Sigmoid colon (tissue), 4 donors: ENCODE results near the gene MIB1.

ENCODE experiments used
- EP300 ChIP-seq, 4 donors: sonication (generic); formaldehyde crosslinking; IDR thresholded peaks; one replicate each; pipeline ENCODE4 v1.6.1; 2017; ENCODE audit warnings: antibody characterized with exemption in 4 of 4
- POLR2AphosphoS5 ChIP-seq, 4 donors: sonication (generic); formaldehyde crosslinking; IDR thresholded peaks; one replicate each; pipeline ENCODE4 v1.6.1; 2017; ENCODE audit warnings: antibody characterized with exemption in 4 of 4

DNA sequence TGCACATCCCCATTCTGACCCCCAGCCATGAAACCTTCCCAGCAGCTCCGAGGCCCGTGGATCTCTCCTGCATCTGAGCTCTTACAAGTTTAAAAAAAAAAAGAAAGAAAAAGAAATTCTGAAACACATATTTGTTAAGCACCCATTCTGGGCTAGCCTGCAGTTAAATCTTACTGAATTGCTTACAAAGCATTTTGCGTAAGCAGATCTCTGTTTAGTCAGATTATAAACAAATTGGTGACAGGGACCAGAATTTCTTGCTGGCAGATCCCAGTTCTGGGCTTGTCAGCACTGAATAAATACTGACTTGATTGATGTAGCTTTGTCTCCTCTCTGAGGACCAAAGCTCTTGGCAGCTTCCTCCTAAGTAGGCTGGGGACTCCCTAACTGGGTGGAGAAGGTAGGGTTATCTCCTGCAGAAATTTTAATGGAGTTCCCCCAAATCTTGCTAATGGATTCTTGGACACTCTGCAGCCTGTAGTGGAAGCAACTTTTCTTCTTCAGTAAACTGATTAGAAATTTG lies 160.9 kb downstream of the MIB1 start:
- TF ChIP-seq POLR2AphosphoS5 (IDR thresholded peaks at IDR 0.05) (no peak), EP300 (IDR thresholded peaks at IDR 0.05) (no peak)
